Stimulated activated naive B cell treated with anti-CD40 and anti-IgM and Interleukin-4, amounts not matched to agents 10 μg/mL and 1 μg/mL and 100 μg/mL, for 72 hours (primary cell): ENCODE data around the gene TRAPPC5.

ENCODE experiments used
- ATAC-seq, 2 donors: fragments of 150-1000 bp; cut with Tn5 transposase; replicated peaks; 2 replicates each; pipeline ENCODE4 v1.10.0; 2021; ENCODE audit warnings: moderate library complexity in 1 of 2
- DNase-seq: peaks from one replicate; pipeline ENCODE4 v3.0.0; 2021
- H3K27ac Mint-ChIP-seq: one replicate; pipeline ENCODE4 v1.8.0; 2022; ENCODE audit warnings: mild to moderate bottlenecking, mixed read lengths
- H3K27me3 Mint-ChIP-seq, 2 donors: one replicate each; pipeline ENCODE4 v1.8.0; 2022; ENCODE audit warnings: mixed read lengths in 2 of 2
- H3K36me3 Mint-ChIP-seq, 2 donors: one replicate each; pipeline ENCODE4 v1.8.0; 2022; ENCODE audit warnings: mixed read lengths in 2 of 2, mild to moderate bottlenecking in 1 of 2
- H3K4me1 Mint-ChIP-seq, 2 donors: one replicate each; pipeline ENCODE4 v1.8.0; 2022; ENCODE audit warnings: mixed read lengths in 2 of 2, mild to moderate bottlenecking in 1 of 2
- H3K4me3 Mint-ChIP-seq, 2 donors: one replicate each; pipeline ENCODE4 v1.8.0; 2022; ENCODE audit warnings: mild to moderate bottlenecking in 2 of 2, mixed read lengths in 2 of 2, moderate library complexity in 1 of 2
- H3K9me3 Mint-ChIP-seq, 2 donors: one replicate each; pipeline ENCODE4 v1.8.0; 2022; ENCODE audit warnings: mixed read lengths in 2 of 2, mild to moderate bottlenecking in 1 of 2

The TRAPPC5 gene

GRCh38 chr19:7705387-7706187 lies 25.0 kb downstream of the TRAPPC5 start:
- peaks cover 32 to 52% of the 10 kb centered on the region in 2 donors for H3K36me3 Mint-ChIP-seq
- DNase-seq (peak; percentile 94), ATAC-seq (peak; percentile 56 to 69)
- peak overlapping the region; percentile 99 for H3K27ac Mint-ChIP-seq
- H3K4me3 Mint-ChIP-seq, result peak overlapping the region; percentile 42 to 52
- peaks cover 68 to 100% of the 10 kb centered on the region in 2 donors for H3K4me1 Mint-ChIP-seq
- peaks cover 9 to 11% of the 10 kb centered on the region in 2 donors for H3K9me3 Mint-ChIP-seq
- H3K27me3 Mint-ChIP-seq, result no peaks in the 10 kb centered on the region

- H3K27me3 Mint-ChIP-seq, result no peaks in the 10 kb centered on the region
- H3K27ac Mint-ChIP-seq, result peak overlapping the region; percentile 99
- H3K9me3 Mint-ChIP-seq, result peaks cover 10 to 14% of the 10 kb centered on the region in 2 donors
- ATAC-seq (no peak), DNase-seq (no peak)
- H3K4me1 Mint-ChIP-seq, result peaks cover 72 to 100% of the 10 kb centered on the region in 2 donors
- peaks cover 26 to 47% of the 10 kb centered on the region in 2 donors for H3K36me3 Mint-ChIP-seq
- H3K4me3 Mint-ChIP-seq, result peak overlapping the region; percentile 42 to 60
Observed at GRCh38 chr19:7706188-7706954, 25.7 kb downstream of the TRAPPC5 start.

- Mint-ChIP-seq H3K4me3 (peak overlapping the region; percentile 42 to 60), H3K36me3 (peaks cover 20 to 41% of the 10 kb centered on the region in 2 donors), H3K27ac (peak overlapping the region; percentile 99), H3K4me1 (peaks cover 68 to 94% of the 10 kb centered on the region in 2 donors), H3K27me3 (no peaks in the 10 kb centered on the region), H3K9me3 (peaks cover 10 to 14% of the 10 kb centered on the region in 2 donors)
- ATAC-seq, result no peak
- no peak for DNase-seq
Observed at GRCh38 chr19:7706955-7707456, 26.4 kb downstream of the TRAPPC5 start.

- ATAC-seq (peak; percentile 29 to 30), DNase-seq (peak; percentile 70)
- peak overlapping the region; percentile 3 to 14 for H3K4me3 Mint-ChIP-seq
- H3K27me3 Mint-ChIP-seq, result no peaks in the 10 kb centered on the region
- H3K27ac Mint-ChIP-seq, result peak overlapping the region; percentile 99
- H3K9me3 Mint-ChIP-seq, result peaks cover 7 to 12% of the 10 kb centered on the region in 2 donors
- H3K4me1 Mint-ChIP-seq, result peaks cover 52 to 83% of the 10 kb centered on the region in 2 donors
- peaks cover 12 to 25% of the 10 kb centered on the region in 2 donors for H3K36me3 Mint-ChIP-seq
Observed at GRCh38 chr19:7709932-7710460, 29.4 kb downstream of the TRAPPC5 start.

- Mint-ChIP-seq H3K36me3 (peaks cover 12 to 24% of the 10 kb centered on the region in 2 donors), H3K27ac (peak overlapping the region; percentile 99), H3K4me1 (peaks cover 52 to 83% of the 10 kb centered on the region in 2 donors), H3K9me3 (peaks cover 7 to 12% of the 10 kb centered on the region in 2 donors), H3K4me3 (peak overlapping the region; percentile 3 to 14), H3K27me3 (no peaks in the 10 kb centered on the region)
- DNase-seq (no peak), ATAC-seq (peak in 1 of 2 donors; percentile 1)
Observed at GRCh38 chr19:7710616-7711015, 30.0 kb downstream of the TRAPPC5 start.

GRCh38 chr19:7715671-7716070 lies 35.0 kb downstream of the TRAPPC5 start:
- Mint-ChIP-seq H3K9me3 (peaks cover 2 to 8% of the 10 kb centered on the region in 2 donors), H3K27ac (peak overlapping the region; percentile 85), H3K4me3 (peak overlapping the region; percentile 13 to 64), H3K36me3 (peaks cover 7 to 19% of the 10 kb centered on the region in 2 donors), H3K4me1 (peaks cover 37 to 76% of the 10 kb centered on the region in 2 donors), H3K27me3 (no peaks in the 10 kb centered on the region)
- ATAC-seq, result no peak
- no peak for DNase-seq

- Mint-ChIP-seq H3K27me3 (no peaks in the 10 kb centered on the region), H3K4me3 (no peak overlapping the region), H3K27ac (no peak overlapping the region), H3K36me3 (peaks cover 6 to 17% of the 10 kb centered on the region in 2 donors), H3K4me1 (peaks cover 35 to 74% of the 10 kb centered on the region in 2 donors), H3K9me3 (peaks cover 0 to 6% of the 10 kb centered on the region in 2 donors)
- DNase-seq, result no peak
- ATAC-seq, result no peak
Observed at GRCh38 chr19:7716762-7717161, 36.1 kb downstream of the TRAPPC5 start.

GRCh38 chr19:7718668-7719067 lies 38.0 kb downstream of the TRAPPC5 start:
- peak overlapping the region; percentile 62 to 63 for H3K4me3 Mint-ChIP-seq
- peaks cover 12 to 22% of the 10 kb centered on the region in 2 donors for H3K36me3 Mint-ChIP-seq
- no peak for DNase-seq
- peak; percentile 52 to 61 for ATAC-seq
- peak overlapping the region; percentile 96 for H3K27ac Mint-ChIP-seq
- H3K4me1 Mint-ChIP-seq, result peaks cover 45 to 88% of the 10 kb centered on the region in 2 donors
- no peaks in the 10 kb centered on the region for H3K27me3 Mint-ChIP-seq
- peaks cover 0 to 6% of the 10 kb centered on the region in 2 donors for H3K9me3 Mint-ChIP-seq

- Mint-ChIP-seq H3K27ac (peak overlapping the region; percentile 44), H3K27me3 (no peaks in the 10 kb centered on the region), H3K36me3 (peaks cover 17 to 31% of the 10 kb centered on the region in 2 donors), H3K4me3 (no peak overlapping the region), H3K9me3 (peaks cover 7 to 9% of the 10 kb centered on the region in 2 donors), H3K4me1 (peaks cover 39 to 88% of the 10 kb centered on the region in 2 donors)
- no peak for DNase-seq
- ATAC-seq, result no peak
Observed at GRCh38 chr19:7720351-7720750, 39.7 kb downstream of the TRAPPC5 start.

GRCh38 chr19:7722231-7722651 lies 41.6 kb downstream of the TRAPPC5 start:
- H3K9me3 Mint-ChIP-seq, result peaks cover 6 to 7% of the 10 kb centered on the region in 2 donors
- H3K4me1 Mint-ChIP-seq, result peaks cover 41 to 83% of the 10 kb centered on the region in 2 donors
- H3K36me3 Mint-ChIP-seq, result peaks cover 14 to 22% of the 10 kb centered on the region in 2 donors
- peak overlapping the region; percentile 39 for H3K27ac Mint-ChIP-seq
- peak; percentile 86 to 87 for ATAC-seq
- no peaks in the 10 kb centered on the region for H3K27me3 Mint-ChIP-seq
- DNase-seq, result peak; percentile 74
- peak overlapping the region in 1 of 2 donors; percentile 3 for H3K4me3 Mint-ChIP-seq

- H3K4me3 Mint-ChIP-seq, result no peak overlapping the region
- ATAC-seq (no peak), DNase-seq (no peak)
- peaks cover 7 to 10% of the 10 kb centered on the region in 2 donors for H3K9me3 Mint-ChIP-seq
- peaks cover 43 to 81% of the 10 kb centered on the region in 2 donors for H3K4me1 Mint-ChIP-seq
- H3K36me3 Mint-ChIP-seq, result peaks cover 28 to 30% of the 10 kb centered on the region in 2 donors
- peak overlapping the region; percentile 31 for H3K27ac Mint-ChIP-seq
- peaks cover 10 to 20% of the 10 kb centered on the region in 2 donors for H3K27me3 Mint-ChIP-seq
Observed at GRCh38 chr19:7725791-7726190, 45.2 kb downstream of the TRAPPC5 start.

- no peak for DNase-seq
- Mint-ChIP-seq H3K27ac (peak overlapping the region; percentile 93), H3K27me3 (peaks cover 13 to 25% of the 10 kb centered on the region in 2 donors), H3K4me1 (peaks cover 32 to 65% of the 10 kb centered on the region in 2 donors), H3K4me3 (peak overlapping the region; percentile 84 to 90), H3K9me3 (peaks cover 7% of the 10 kb centered on the region in 2 donors), H3K36me3 (peaks cover 18 to 19% of the 10 kb centered on the region in 2 donors)
- peak; percentile 50 to 66 for ATAC-seq
Observed at GRCh38 chr19:7729211-7729610, 48.6 kb downstream of the TRAPPC5 start.

GRCh38 chr19:7729831-7730285 lies 49.2 kb downstream of the TRAPPC5 start:
- H3K4me3 Mint-ChIP-seq, result peak overlapping the region; percentile 84 to 90
- peaks cover 13 to 25% of the 10 kb centered on the region in 2 donors for H3K27me3 Mint-ChIP-seq
- peak; percentile 60 to 74 for ATAC-seq
- peaks cover 34 to 64% of the 10 kb centered on the region in 2 donors for H3K4me1 Mint-ChIP-seq
- DNase-seq, result no peak
- peak overlapping the region; percentile 93 for H3K27ac Mint-ChIP-seq
- H3K36me3 Mint-ChIP-seq, result peaks cover 14 to 19% of the 10 kb centered on the region in 2 donors
- H3K9me3 Mint-ChIP-seq, result peaks cover 4 to 5% of the 10 kb centered on the region in 2 donors
